HG02571 (cell line): ENCODE results near the gene MATR3.
"Not testable (repeated sequence)": the region's sequence is repeated elsewhere in the genome, so short reads cannot be mapped to it uniquely, and the experiment has no call there.

ENCODE experiments used
- ATAC-seq: cut with Tn5 transposase; IDR thresholded peaks from one replicate; pipeline ENCODE4 v1.9.1; 2021; ENCODE audit warnings: mild to moderate bottlenecking, moderate library complexity; ENCODE audit not compliant: unreplicated experiment

The MATR3 gene

GRCh38 chr5:139296862-139297326 lies 3.4 kb downstream of the MATR3 start:
- ATAC-seq: no peak

GRCh38 chr5:139297439-139298133 lies 4.0 kb downstream of the MATR3 start:
- ATAC-seq: no peak

GRCh38 chr5:139298242-139298641 lies 4.7 kb downstream of the MATR3 start:
- no peak for ATAC-seq

GRCh38 chr5:139299486-139299885 lies 5.9 kb downstream of the MATR3 start:
- ATAC-seq: no peak

GRCh38 chr5:139301808-139302499 lies 8.4 kb downstream of the MATR3 start:
- ATAC-seq: no peak

GRCh38 chr5:139304391-139305324 lies 11.1 kb downstream of the MATR3 start:
- no peak for ATAC-seq

GRCh38 chr5:139306197-139306596 lies 12.7 kb downstream of the MATR3 start:
- ATAC-seq: no peak

- no peak for ATAC-seq
Measured at GRCh38 chr5:139306628-139307379, 13.3 kb downstream of the MATR3 start.

GRCh38 chr5:139308797-139309196 lies 15.3 kb downstream of the MATR3 start:
- ATAC-seq: no peak

- not testable (repeated sequence) for ATAC-seq
Measured at GRCh38 chr5:139310715-139311186, 17.2 kb downstream of the MATR3 start.

GRCh38 chr5:139312075-139312474 lies 18.5 kb downstream of the MATR3 start:
- no peak for ATAC-seq

GRCh38 chr5:139314276-139314675 lies 20.7 kb downstream of the MATR3 start:
- ATAC-seq: no peak

- ATAC-seq: no peak
Measured at GRCh38 chr5:139315056-139315615, 21.6 kb downstream of the MATR3 start.

GRCh38 chr5:139335811-139336210 lies 42.3 kb downstream of the MATR3 start:
- no peak for ATAC-seq

GRCh38 chr5:139340051-139340450 lies 46.5 kb downstream of the MATR3 start:
- no peak for ATAC-seq

- peak; percentile 15 for ATAC-seq
Measured at GRCh38 chr5:139341187-139341688, 47.7 kb downstream of the MATR3 start.

- ATAC-seq: peak; percentile 84
Measured at GRCh38 chr5:139341689-139342422, 48.3 kb downstream of the MATR3 start, which contains the start of gene PAIP2. Gene PAIP2 (plus strand): TSS chr5:139341854. CDS start chr5:139363785, 21,931 bp downstream.

- no peak for ATAC-seq
Measured at GRCh38 chr5:139342423-139342723, 48.8 kb downstream of the MATR3 start.

GRCh38 chr5:139343476-139343875 lies 49.9 kb downstream of the MATR3 start:
- no peak for ATAC-seq
